HEK293T (cell line): ENCODE results near the gene IL17B.

Experiments used
- CTCF ChIA-PET: fragments of 350-600 bp; formaldehyde crosslinking; extraction: SDS; loops from one replicate; lab custom pipeline; 2021; ENCODE audit warnings: antibody characterized with exemption, inconsistent platforms; lab: Yijun Ruan, JAX
- POLR2A ChIA-PET: fragments of 350-600 bp; formaldehyde crosslinking; extraction: SDS; loops from one replicate; lab custom pipeline; 2020; ENCODE audit warnings: antibody characterized with exemption, inconsistent platforms; lab: Yijun Ruan, JAX
- DNase-seq: peaks from one replicate; pipeline ENCODE4 v3.0.0; 2012; ENCODE audit warnings: mixed read lengths; ENCODE audit errors: extremely low spot score
- ARNT ChIP-seq: fragments of 450-650 bp; IDR thresholded peaks from 2 replicates; pipeline ENCODE4 v1.6.1; 2017; ENCODE audit warnings: mild to moderate bottlenecking
- BHLHE40 ChIP-seq: fragments of 450-650 bp; IDR thresholded peaks from 2 replicates; pipeline ENCODE4 v1.6.1; 2016; ENCODE audit warnings: mild to moderate bottlenecking, moderate library complexity, borderline replicate concordance
- CTBP1 ChIP-seq: fragments of 450-650 bp; IDR thresholded peaks from 2 replicates; pipeline ENCODE4 v1.6.1; 2016; ENCODE audit warnings: borderline replicate concordance
- ELF4 ChIP-seq: fragments of 450-650 bp; IDR thresholded peaks from 2 replicates; pipeline ENCODE4 v1.6.1; 2017; ENCODE audit warnings: antibody characterized with exemption
- FOXA1 ChIP-seq: fragments of 450-650 bp; IDR thresholded peaks from 2 replicates; pipeline ENCODE4 v1.6.1; 2016; ENCODE audit warnings: mild to moderate bottlenecking
- FOXK2 ChIP-seq: fragments of 450-650 bp; IDR thresholded peaks from 2 replicates; pipeline ENCODE4 v1.6.1; 2016; ENCODE audit warnings: mild to moderate bottlenecking
- FOXM1 ChIP-seq: fragments of 450-650 bp; IDR thresholded peaks from 2 replicates; pipeline ENCODE4 v1.6.1; 2017; ENCODE audit warnings: mild to moderate bottlenecking, borderline replicate concordance
- HDGF ChIP-seq: fragments of 450-650 bp; IDR thresholded peaks from 2 replicates; pipeline ENCODE4 v1.6.1; 2017; ENCODE audit warnings: antibody characterized with exemption, borderline replicate concordance
- L3MBTL2 ChIP-seq: fragments of 450-650 bp; conservative IDR thresholded peaks from 2 replicates; pipeline ENCODE4 v1.6.1; 2016; ENCODE audit warnings: mild to moderate bottlenecking
- LEF1 ChIP-seq: fragments of 450-650 bp; IDR thresholded peaks from 2 replicates; pipeline ENCODE4 v1.6.1; 2017; ENCODE audit warnings: mild to moderate bottlenecking, borderline replicate concordance
- NFRKB ChIP-seq: fragments of 450-650 bp; IDR thresholded peaks from 2 replicates; pipeline ENCODE4 v1.6.1; 2016; ENCODE audit warnings: mild to moderate bottlenecking, moderate library complexity
- SP1 ChIP-seq: fragments of 450-650 bp; IDR thresholded peaks from 2 replicates; pipeline ENCODE4 v1.6.1; 2017
- SUZ12 ChIP-seq: fragments of 450-650 bp; IDR thresholded peaks from 2 replicates; pipeline ENCODE4 v1.6.1; 2016; ENCODE audit warnings: mild to moderate bottlenecking
- TARDBP ChIP-seq: fragments of 450-650 bp; IDR thresholded peaks from 2 replicates; pipeline ENCODE4 v1.6.1; 2016
- ZNF384 ChIP-seq: fragments of 450-650 bp; IDR thresholded peaks from 2 replicates; pipeline ENCODE4 v1.6.1; 2016
- TF ChIP-seq, protein P1 (sequence below): fragments of 450-650 bp; IDR thresholded peaks from 2 replicates; pipeline ENCODE4 v1.6.1; 2016

Gene IL17B

DNA sequence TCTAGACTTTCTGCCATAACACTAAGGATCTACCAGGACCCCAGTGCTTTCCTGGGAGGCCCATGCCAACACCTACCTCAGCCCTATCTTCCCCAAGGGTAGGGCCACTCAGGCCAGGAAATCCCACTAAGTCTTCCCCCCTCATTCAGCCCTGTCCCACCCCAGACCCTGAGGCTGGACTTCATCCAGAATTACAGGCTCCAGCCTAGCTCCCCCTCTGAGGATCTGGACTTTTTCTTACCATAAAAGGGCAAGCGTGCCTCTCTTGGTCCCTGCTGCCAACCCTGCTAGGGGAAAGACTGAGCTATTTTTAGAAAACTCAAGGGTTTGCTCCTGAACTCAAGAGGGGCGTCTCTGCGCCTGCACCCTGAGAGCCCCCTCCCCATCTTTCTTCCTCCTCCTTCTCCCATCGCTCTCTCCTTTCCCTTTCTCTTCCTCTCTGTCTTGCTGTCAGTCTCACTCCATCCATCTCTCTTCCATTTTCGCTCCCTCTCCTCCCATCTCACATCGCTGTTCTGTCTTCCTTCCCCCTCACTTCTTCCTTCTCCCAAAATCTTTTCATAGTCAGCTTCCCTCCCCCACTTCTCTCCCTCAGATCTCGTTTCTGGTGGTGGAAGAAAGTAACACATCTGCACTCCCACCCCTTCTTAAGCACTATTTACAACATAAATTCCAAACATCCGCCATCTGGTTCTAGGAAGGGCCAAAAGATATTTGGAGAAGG lies 38.1 kb upstream of the IL17B start:
- POLR2A ChIA-PET: no interaction called here
- CTCF ChIA-PET: interaction anchor here (1.3 to 1.5 kb wide), 2 partner anchors 17 to 36 kb away, joined by 5 to 6 read pairs; no protein-coding TSS in a partner anchor

DNA sequence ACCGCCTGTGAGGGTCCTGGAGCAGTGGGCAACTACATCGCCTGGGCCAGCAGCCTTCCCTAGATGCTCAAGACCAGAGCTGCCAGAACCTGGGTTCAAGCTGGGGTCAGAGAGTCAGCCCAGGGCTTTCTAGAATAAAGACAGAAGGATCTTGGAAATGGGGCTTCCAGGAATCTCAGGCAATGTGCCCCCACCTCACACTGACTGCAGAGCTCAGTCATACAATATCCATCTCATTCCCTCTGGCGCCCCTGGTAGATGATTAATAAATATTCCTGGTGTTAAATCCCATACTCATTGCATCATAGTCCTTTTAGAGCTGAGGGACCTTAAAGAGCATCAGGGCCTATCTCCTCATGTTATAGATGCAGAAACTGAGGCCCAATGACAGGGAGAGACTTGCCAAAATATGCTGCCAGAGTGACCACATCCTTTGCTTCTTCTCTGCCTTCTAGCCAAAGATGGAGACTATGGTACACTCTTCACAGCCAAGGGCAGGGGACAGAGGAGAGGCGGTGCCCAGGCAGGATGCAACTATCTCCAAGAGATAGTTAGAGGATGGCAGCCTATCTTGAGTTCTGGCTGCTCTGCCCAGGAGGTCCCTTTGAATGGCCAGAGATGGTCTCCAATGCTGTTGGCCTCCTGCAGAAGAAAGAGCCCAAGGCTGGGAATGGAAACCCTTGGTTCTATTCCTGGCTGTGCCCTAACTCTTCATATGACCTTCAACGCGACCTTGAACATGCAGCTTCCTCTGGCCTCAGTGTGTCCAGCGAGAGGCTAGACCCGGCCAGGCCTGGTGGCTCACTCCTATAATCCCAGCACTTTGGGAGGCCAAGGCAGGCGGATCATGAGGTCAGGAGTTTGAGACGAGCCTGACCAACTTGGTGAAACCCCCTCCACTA lies 36.2 kb upstream of the IL17B start:
- ChIA-PET POLR2A (no interaction called here), CTCF (no interaction called here)
- TF ChIP-seq ARNT: no peak
- no peak for TF ChIP-seq SP1
- no peak for TF ChIP-seq FOXA1
- TF ChIP-seq HDGF: no peak
- TF ChIP-seq SUZ12: no peak
- TF ChIP-seq FOXK2: no peak
- TF ChIP-seq, protein P1, sequence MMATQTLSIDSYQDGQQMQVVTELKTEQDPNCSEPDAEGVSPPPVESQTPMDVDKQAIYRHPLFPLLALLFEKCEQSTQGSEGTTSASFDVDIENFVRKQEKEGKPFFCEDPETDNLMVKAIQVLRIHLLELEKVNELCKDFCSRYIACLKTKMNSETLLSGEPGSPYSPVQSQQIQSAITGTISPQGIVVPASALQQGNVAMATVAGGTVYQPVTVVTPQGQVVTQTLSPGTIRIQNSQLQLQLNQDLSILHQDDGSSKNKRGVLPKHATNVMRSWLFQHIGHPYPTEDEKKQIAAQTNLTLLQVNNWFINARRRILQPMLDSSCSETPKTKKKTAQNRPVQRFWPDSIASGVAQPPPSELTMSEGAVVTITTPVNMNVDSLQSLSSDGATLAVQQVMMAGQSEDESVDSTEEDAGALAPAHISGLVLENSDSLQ: no peak
- no peak for TF ChIP-seq ELF4
- no peak for DNase-seq

More for the DNA sequence above, 38.1 kb upstream of the IL17B start:
- TF ChIP-seq FOXM1 (no peak), CTBP1 (no peak), SP1 (no peak), ZNF384 (no peak), ARNT (no peak), SUZ12 (no peak), FOXA1 (no peak), ELF4 (no peak), BHLHE40 (no peak), FOXK2 (no peak), HDGF (no peak), NFRKB (no peak)
- TF ChIP-seq, protein P1: no peak
- no peak for DNase-seq

DNA sequence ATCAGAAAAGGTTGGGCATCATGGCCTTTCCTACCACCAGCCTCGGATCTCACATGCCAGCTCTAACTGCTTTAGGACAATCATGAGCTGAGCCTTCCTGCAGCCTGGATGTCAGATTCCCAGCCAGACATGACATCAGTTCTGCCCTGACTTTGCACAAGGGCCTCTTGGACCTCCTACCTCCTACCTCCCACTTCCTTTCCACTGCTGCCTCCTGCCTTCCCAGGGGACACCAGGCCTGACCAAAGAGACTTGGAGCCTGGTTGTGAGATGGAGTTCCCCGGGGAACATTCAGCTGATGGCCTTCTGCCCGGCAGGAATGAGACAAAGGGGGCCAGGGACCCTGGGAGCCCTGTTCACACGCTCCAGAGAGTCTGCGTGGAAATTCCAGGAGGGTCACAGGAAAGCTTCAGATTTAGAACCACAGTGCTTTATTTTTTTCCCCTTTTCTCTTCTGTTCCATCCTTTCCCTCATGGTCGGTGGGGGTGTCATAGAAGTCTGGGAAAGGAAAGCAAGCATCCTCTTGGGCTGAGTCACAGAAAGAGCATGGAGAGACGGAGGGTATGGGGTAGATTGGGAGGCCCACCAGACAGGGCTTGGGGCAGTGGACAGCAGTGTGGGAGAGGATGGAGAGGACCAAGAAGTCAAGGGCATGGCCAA lies 35.4 kb upstream of the IL17B start:
- ChIA-PET CTCF (interaction anchor here (0.9 to 1.7 kb wide), 3 partner anchors 11 to 47 kb away, joined by 3 to 7 read pairs (median 4); no protein-coding TSS in a partner anchor), POLR2A (no interaction called here)
- no peak for TF ChIP-seq ELF4
- TF ChIP-seq FOXA1: no peak
- no peak for TF ChIP-seq FOXK2
- TF ChIP-seq CTBP1: no peak
- TF ChIP-seq L3MBTL2: no peak
- TF ChIP-seq, protein P1: no peak
- no peak for TF ChIP-seq HDGF
- no peak for TF ChIP-seq LEF1

DNA sequence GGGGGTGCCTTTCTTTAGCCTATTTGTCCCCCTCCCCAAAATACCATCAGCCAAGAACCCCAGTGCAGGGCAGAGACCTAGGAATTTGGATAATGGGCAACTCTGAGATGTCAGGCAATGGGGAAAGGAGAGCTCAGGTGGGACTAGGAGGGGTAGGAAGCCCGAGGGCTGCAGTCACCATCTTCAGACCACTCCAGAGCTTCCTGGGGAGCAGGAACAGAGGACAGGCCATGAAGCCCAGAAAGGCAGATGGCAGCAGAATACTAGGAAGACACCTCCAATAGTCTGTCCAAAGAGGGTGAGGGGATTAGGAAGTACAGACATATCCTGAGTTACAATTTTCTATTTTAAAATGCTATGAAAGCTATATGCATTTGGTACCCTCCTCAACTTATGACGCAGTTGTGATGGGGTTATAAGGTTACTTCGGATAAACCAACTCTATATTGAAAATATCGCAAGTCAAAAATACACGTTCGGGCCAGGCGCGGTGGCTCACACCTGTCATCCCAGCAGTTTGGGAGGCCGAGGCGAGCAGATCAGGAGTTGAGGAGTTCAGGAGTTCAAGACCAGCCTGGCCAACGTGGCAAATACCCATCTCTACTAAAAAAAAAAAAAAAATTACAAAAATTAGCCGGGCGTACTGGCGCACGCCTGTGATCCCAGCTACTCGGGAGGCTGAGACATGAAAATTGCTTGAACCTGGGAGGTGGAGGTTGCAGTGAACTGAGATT lies 34.6 kb upstream of the IL17B start:
- DNase-seq: no peak
- POLR2A ChIA-PET: interaction anchor here (0.7 kb wide), 1 partner anchor 162 kb away, joined by 3 read pairs; no protein-coding TSS in a partner anchor
- CTCF ChIA-PET: interaction anchor here (0.7 to 1.7 kb wide), 5 partner anchors 10 to 204 kb away, joined by 3 to 7 read pairs (median 4); no protein-coding TSS in a partner anchor
- TF ChIP-seq, protein P1: no peak
- TF ChIP-seq SUZ12: no peak
- TF ChIP-seq SP1: no peak
- TF ChIP-seq CTBP1: no peak
- no peak for TF ChIP-seq HDGF
- TF ChIP-seq TARDBP: no peak
- no peak for TF ChIP-seq ELF4

More for the DNA sequence above, 35.4 kb upstream of the IL17B start:
- DNase-seq: no peak
